Adrenal gland (tissue), 12 donors: ENCODE data around the gene FOXC1. TPM values are rescaled to one million over a fixed set of nuclear protein-coding genes. Genes with fewer than 3 reads are reported as not detected.

Experiments used
- DNase-seq, 7 donors: peaks; one replicate each; pipeline ENCODE4 v3.0.0-alpha.2; 2019 to 2020
- H3K27ac ChIP-seq, 5 donors: fragments of 200-600 bp; sonication (generic) in 4 of 5; 1 replicate in 3 of 5; 2 replicates in 2 of 5; pipeline versions ENCODE4 v1.5.1 to v1.8.0; 2016 to 2020; ENCODE audit warnings: mild to moderate bottlenecking in 1 of 5
- H3K27me3 ChIP-seq: fragments of 200-600 bp; 2 replicates; pipeline ENCODE4 v1.8.0; 2021
- H3K36me3 ChIP-seq, 2 donors: fragments of 200-600 bp; replicated peaks in 1 of 2; 1 replicate in 1 of 2; 2 replicates in 1 of 2; pipeline versions ENCODE4 v1.5.1 to v1.8.0; 2018 to 2022
- H3K4me1 ChIP-seq, 2 donors: fragments of 200-600 bp; replicated peaks in 1 of 2; 1 replicate in 1 of 2; 2 replicates in 1 of 2; pipeline versions ENCODE4 v1.5.1 to v1.8.0; 2018 to 2021
- H3K4me3 ChIP-seq, 4 donors: fragments of 200-600 bp; sonication (generic) in 3 of 4; one replicate each; pipeline ENCODE4 v1.5.1; 2016 to 2018
- H3K9me3 ChIP-seq, 3 donors: fragments of 200-600 bp; sonication (generic) in 1 of 3; replicated peaks in 1 of 3; 1 replicate in 2 of 3; 2 replicates in 1 of 3; pipeline versions ENCODE4 v1.5.1 to v1.8.0; 2016 to 2021
- POLR2A ChIP-seq, 2 donors: fragments of 450-650 bp; IDR thresholded peaks; one replicate each; pipeline ENCODE4 v1.6.1; 2017; ENCODE audit warnings: antibody characterized with exemption in 2 of 2, mild to moderate bottlenecking in 2 of 2, moderate library complexity in 1 of 2
- WGBS, 4 donors: extraction: QIAGEN DNeasy Blood & Tissue Kit in 2 of 4; methylation state at CpG; one replicate each; pipeline versions ENCODE4 v1.1.5 to v1.1.7; 2013 to 2017; 5-methylcytosine and 5-hydroxymethylcytosine counted together
- intact Hi-C, 2 donors: fragments of 100-400 bp; cut with DNase I; formaldehyde crosslinking; loops; one replicate each; pipeline versions ENCODE4 v1.14.1 to v1.15.0; 2022 to 2023
- polyA plus RNA-seq, 3 donors: library from polyadenylated mRNA; stranded (reverse); fragments of 200-250 nt in 2 of 3; fragments of 350-450 nt in 1 of 3; fragmentation: Illumina TruSeq in 1 of 3; extraction: RNeasy Lipid Tissue Mini Kit (QIAGEN cat#74804) in 1 of 3; gene quantifications; one replicate each; pipeline ENCODE4 v1.2.3, GENCODE V29; 2013 to 2014
- total RNA-seq, 9 donors: library from RNA; depleted of rRNA in 4 of 9; stranded (reverse); fragments of >200 nt in 4 of 9; fragments of 120-200 nt in 1 of 9; fragmentation: NEBNext Ultra II Directional in 1 of 9; extraction: Animal tissue kit (Norgen Biotek cat#: 25700) in 1 of 9; gene quantifications; one replicate each; pipeline versions ENCODE4 v1.1.0 to v1.2.4, GENCODE V29; 2013 to 2023
- TF ChIP-seq, protein P1 (sequence below), 6 experiments: fragments of 450-650 bp in 4 of 6; fragments of 200-600 bp in 2 of 6; sonication (generic) in 1 of 6; IDR thresholded peaks; 1 replicate in 5 of 6; 2 replicates in 1 of 6; pipeline versions ENCODE4 v1.5.1 to v1.8.0; 2016 to 2021; ENCODE audit warnings: antibody characterized with exemption in 6 of 6, mild to moderate bottlenecking in 2 of 6, moderate library complexity in 1 of 6
- donor health status: healthy with polysubstance abuse.
- donor health status: Bipolar disorder and iron deficiency.
- donor health status: DM: yes; HTN: yes; CAD: no.
- donor health status: DM: no; HTN: no; CAD: no.
- donor health status: DM: no; HTN: no; CAD: no.
- donor health status: DM: yes; HTN: yes; CAD: no.

Gene FOXC1
- total and polyA plus RNA-seq, 12 donors: 2.7 to 13.2 (median 5.4) TPM

- Histone ChIP-seq H3K4me1 (no peaks in the 10 kb centered on the region), H3K4me3 (no peak overlapping the region), H3K36me3 (no peaks in the 10 kb centered on the region), H3K27ac (no peak overlapping the region), H3K9me3 (no peaks in the 10 kb centered on the region), H3K27me3 (no peaks in the 10 kb centered on the region)
- 87 to 95% (median 92%) methylated on average over 10 to 11 of the region's 11 CpGs for WGBS, 4 donors
- intact Hi-C loops: no loop called here
- no peak for DNase-seq
- TF ChIP-seq, protein P1, sequence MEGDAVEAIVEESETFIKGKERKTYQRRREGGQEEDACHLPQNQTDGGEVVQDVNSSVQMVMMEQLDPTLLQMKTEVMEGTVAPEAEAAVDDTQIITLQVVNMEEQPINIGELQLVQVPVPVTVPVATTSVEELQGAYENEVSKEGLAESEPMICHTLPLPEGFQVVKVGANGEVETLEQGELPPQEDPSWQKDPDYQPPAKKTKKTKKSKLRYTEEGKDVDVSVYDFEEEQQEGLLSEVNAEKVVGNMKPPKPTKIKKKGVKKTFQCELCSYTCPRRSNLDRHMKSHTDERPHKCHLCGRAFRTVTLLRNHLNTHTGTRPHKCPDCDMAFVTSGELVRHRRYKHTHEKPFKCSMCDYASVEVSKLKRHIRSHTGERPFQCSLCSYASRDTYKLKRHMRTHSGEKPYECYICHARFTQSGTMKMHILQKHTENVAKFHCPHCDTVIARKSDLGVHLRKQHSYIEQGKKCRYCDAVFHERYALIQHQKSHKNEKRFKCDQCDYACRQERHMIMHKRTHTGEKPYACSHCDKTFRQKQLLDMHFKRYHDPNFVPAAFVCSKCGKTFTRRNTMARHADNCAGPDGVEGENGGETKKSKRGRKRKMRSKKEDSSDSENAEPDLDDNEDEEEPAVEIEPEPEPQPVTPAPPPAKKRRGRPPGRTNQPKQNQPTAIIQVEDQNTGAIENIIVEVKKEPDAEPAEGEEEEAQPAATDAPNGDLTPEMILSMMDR (IDR thresholded peaks at IDR 0.05): no peak
- TF ChIP-seq POLR2A (IDR thresholded peaks at IDR 0.05): no peak
These were observed 33.0 kb upstream of the FOXC1 start for GRCh38 chr6:1576711-1577110.

GRCh38 chr6:1577146-1577680 lies 32.5 kb upstream of the FOXC1 start:
- TF ChIP-seq POLR2A (IDR thresholded peaks at IDR 0.05): no peak
- TF ChIP-seq, protein P1 (IDR thresholded peaks at IDR 0.05): no peak
- H3K36me3 ChIP-seq: no peaks in the 10 kb centered on the region
- no peaks in the 10 kb centered on the region for H3K27me3 ChIP-seq
- 83 to 93% (median 87%) methylated on average over 10 to 11 of the region's 11 CpGs for WGBS, 4 donors
- no peak for DNase-seq
- no peaks in the 10 kb centered on the region for H3K9me3 ChIP-seq
- H3K4me1 ChIP-seq: no peaks in the 10 kb centered on the region
- no peak overlapping the region for H3K27ac ChIP-seq
- intact Hi-C loops: no loop called here
- no peak overlapping the region for H3K4me3 ChIP-seq

DNA sequence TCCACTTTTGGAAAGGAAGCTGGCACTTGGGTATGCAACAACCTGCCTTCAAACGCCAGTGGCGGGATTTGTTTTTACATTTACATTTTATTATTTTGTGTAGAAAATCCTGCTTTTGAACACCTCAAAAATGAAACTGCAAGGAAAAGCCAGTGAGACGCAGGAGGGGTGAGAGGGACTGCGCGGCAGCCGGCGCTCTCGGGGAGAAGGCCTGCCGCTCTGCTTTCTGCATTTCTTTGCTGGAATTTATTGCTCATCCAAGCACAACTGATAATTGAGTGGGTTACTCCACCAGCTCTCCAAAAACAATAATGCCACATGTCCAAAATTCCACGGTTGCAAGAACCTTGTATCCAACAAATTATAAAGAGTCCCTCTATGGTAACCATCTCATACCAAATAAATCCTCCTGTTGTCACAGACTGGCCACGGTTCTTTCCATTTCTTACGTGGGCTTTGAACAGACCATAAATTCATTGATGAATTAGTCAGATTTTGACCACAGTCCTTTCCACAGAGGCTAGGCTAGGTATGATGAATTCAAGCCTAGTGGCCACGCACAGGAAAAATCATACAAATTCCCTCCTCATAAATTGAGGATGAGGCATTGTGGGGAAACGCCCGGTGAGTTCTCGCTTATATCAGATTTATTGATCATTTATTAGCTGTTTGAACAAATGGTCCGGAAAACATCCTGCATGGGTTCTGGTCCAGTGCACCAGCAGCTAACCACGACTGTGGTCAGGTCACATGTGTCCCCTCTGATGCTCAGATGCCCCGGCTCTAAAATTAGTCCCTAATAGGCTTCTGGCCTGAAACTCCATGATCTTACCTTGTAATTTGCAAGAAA lies 31.6 kb upstream of the FOXC1 start:
- Histone ChIP-seq H3K27ac (no peak overlapping the region), H3K4me3 (no peak overlapping the region), H3K27me3 (no peaks in the 10 kb centered on the region), H3K9me3 (no peaks in the 10 kb centered on the region), H3K4me1 (no peaks in the 10 kb centered on the region), H3K36me3 (no peaks in the 10 kb centered on the region)
- DNase-seq: no peak
- intact Hi-C loops: no loop called here
- TF ChIP-seq, protein P1 (IDR thresholded peaks at IDR 0.05): no peak
- 80 to 87% (median 83%) methylated on average over 19 of the region's 19 CpGs for WGBS, 4 donors

DNA sequence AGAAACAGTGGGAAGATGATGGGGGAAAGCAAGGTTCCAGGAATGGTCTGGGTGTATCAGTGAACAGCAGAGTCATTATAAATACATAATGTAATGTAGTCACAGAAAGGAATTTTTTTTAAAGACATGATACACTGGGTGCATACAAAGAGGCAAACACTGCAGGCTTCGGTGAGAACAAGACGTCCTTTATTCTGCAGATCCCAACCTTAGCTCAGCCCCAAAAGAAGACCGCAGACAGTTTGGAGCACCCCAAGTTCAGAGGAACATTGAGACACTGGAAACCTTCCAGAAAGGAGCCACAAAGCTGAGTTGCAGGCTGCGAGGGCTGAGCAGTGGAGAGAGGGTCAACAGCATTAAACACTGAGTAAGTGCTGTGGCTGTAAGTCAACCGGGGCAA lies 30.6 kb upstream of the FOXC1 start:
- Histone ChIP-seq H3K9me3 (no peaks in the 10 kb centered on the region), H3K4me3 (no peak overlapping the region), H3K27me3 (no peaks in the 10 kb centered on the region), H3K4me1 (no peaks in the 10 kb centered on the region), H3K36me3 (no peaks in the 10 kb centered on the region), H3K27ac (no peak overlapping the region)
- TF ChIP-seq, protein P1 (IDR thresholded peaks at IDR 0.05): no peak
- TF ChIP-seq POLR2A (IDR thresholded peaks at IDR 0.05): no peak
- DNase-seq: no peak
- 69 to 83% (median 77%) methylated on average over 4 to 5 of the region's 5 CpGs for WGBS, 4 donors
- intact Hi-C loops: no loop called here
